GM18868 (cell line): ENCODE measurements around the gene CSNK2A1.
"Not testable (repeated sequence)": the region's sequence is repeated elsewhere in the genome, so short reads cannot be mapped to it uniquely, and the experiment has no call there.

Experiments
- ATAC-seq: cut with Tn5 transposase; IDR thresholded peaks from one replicate; pipeline ENCODE4 v1.9.1; 2021; ENCODE audit warnings: mild to moderate bottlenecking, moderate library complexity; ENCODE audit not compliant: unreplicated experiment

Gene CSNK2A1

DNA sequence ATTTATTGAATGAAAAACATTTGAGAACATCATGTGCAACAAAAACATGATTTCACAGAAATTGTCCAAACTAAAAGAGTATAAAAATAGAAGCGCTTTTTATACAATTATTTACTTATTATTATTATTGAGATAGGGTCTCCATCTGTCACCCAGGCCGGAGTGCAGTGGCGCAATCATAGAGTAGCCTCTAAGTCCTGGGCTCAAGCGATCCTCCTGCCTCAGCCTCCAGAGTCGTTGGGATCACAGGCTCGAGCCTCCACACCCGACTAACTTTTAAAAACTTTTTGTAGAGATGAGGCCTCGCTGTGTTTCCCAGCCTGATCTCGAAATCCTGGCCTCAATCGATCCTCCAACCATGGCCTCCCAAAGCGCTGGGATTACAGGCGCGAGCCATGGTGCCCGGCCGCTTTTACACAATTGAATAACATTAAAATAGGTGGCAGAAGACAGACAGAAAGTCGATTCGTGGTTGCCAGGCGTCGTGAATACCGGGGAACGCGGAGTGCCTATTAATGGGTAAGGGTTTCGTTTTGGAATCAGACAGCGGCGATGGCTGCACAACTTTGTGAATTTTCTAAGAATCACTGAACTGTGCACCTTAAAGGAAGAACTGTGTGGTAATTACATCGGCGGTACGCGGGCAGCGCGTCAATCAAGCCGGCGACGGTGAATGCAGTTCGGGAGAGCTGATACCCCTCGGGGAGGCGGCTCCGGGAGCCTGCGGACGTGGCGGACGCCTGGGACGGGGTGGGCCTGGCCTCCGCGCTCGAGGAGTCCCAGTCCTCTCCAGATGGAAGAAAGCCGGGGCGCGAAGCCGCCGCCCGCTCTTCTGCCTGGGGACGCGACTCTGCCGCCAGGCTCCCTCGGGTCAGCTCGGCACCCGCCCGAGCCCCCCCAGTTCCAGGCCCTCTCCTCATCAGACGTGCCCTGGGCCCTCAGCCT is 82.1 kb downstream of the CSNK2A1 start:
- ATAC-seq: peak; percentile 29

DNA sequence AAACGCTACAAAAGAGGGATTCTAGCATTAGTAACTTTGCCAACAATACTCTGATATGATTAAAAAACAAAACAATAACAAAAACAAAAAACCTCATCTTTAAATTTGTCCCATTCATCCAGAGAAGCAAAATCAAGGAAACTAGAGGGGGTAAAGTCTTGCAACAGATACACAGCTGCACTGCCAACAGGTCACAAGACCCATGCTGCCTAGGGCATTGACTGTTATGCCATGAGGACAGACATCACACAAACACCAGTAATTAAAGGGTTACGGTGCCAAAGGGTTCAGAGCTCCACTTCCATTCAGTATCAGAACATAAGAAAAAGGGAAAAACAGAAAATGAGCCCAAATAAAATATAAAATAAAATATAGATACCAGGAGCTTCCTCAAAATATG is 82.9 kb downstream of the CSNK2A1 start:
- no peak for ATAC-seq

DNA sequence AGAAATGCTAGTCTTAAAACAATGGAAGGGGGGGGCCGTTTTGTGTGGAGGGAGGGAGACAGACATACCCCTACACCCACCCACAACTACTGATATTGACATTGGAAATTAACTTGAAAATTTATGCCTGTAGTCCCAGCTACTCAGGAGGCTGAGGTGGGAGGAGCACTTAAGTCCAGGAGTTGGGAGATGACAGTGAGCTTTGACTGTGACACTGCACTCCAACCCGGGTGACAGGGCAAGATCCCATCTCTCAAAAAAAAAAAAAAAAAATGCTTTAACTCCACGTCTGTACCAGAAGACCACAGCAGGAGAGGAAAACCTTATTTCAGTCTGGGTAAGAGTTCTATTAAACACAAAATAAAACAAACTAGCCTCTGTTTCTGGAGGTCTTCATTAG is 83.4 kb downstream of the CSNK2A1 start:
- no peak for ATAC-seq

DNA sequence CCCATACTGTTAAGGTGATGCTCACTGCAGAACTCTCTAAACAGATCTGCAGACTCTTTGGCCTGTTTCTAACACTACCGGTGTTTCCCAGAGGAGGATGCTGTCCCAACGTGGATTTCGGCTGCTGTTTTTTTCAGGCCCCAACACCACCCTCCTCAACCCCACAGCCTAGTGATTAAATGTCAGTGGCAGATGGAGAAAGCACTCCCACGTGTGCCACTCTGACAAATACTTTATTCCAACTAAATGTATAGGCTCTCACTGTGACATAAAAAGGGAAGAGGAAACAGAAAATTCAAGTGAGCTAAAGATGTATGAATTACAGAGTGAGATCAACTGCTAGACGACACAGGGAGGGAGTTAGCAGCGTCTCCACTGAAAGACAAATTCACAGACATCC is 84.8 kb downstream of the CSNK2A1 start:
- no peak for ATAC-seq

DNA sequence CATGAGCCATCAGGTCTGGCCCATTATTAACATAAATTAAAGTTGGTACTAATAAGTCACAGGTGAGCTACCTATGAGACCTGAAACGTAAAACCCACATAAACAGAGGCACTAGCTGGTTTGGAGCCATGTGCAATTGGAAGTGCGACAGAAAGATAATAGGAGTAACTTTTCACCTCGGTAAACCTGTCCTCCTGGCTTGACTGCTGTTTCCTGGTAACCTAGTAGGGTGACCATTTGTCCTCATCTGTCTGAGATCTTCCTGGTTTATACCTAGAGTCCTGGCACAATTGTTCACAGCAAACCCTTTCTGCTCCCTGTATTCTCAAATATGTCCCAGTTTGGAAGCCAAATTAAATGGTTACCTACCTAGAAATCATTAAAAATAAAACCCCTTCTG is 88.6 kb downstream of the CSNK2A1 start:
- no peak for ATAC-seq

DNA sequence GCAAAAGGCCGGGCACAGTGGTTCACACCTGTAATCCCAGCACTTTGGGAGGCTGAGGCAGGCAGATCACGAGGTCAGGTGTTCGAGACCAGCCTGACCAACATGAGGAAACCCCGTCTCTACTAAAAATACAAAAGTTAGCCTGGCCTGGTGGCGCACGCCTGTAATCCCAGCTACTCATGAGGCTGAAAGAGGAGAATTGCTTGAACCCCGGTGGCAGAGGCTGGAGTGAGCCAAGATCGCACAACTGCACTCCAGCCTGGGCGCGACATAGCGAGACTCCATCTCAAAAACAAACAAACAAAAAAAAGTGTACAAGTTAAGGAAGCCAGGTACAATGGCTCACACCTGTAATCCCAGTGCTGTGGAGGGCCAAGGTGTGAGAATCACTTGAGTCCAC is 91.6 kb downstream of the CSNK2A1 start:
- not testable (repeated sequence) for ATAC-seq

DNA sequence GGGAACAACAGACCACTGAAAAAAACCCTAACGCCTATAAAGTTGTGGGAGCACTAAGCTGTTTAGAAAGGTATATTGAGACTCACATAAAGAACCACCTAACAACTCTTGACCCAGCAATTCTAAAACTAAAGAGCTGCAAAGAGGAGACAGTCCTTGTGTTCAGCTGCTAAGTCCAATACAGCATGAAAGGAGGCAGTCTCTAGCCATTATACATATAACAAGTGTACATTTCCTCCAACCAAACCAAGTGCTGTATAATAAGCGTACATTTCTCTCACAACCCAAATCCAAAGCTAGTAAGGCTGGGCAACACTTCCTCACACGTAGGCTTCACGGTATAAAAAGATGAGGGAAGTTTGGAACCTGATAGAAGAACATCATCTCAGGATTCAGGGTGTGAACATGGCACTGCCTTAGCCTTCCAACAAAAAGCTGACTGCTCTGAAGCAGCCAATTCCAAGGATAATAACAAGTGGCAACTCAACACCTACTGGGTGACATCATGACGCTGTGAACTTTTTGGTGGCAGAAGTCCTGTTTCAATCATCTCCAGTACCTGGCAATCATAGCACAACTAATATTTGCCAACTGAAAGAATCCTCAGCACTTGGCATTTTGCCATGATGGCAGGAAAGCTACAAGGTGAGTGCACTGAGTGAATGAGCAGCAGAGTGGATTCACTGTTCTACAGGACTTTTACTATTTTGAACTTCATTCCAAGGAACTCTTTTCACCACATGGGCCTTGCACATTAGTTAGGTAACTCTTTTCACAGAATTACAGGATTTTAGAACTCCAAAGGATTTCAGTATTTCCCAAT is 97.9 kb downstream of the CSNK2A1 start:
- ATAC-seq: no peak

DNA sequence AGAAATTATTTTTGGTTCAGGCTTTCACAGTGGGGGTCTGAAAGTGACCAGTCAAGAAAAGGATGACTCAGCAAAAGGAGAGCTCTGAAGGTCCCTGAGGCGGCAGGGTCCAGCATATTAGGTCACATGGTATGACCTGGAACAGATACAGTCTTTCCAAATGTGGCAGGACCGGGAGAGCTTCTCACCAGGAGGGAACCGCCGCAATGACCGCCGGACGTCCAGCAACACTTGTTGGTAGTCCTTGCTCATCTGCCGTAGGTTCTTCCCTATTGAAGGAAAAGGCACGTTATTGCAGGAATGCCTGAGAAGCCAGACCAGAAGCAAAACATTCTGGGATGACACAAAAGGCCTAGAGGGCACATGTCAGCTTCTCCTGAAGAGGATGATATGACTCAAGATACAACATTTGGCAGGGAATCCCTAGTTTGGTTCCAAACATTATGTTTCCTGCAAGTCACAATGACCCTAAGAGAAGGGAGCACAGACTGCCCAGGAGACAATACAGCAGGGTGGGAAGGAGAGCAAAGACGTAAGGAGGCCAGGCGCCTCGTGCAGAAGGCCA is 98.6 kb downstream of the CSNK2A1 start:
- ATAC-seq: no peak

DNA sequence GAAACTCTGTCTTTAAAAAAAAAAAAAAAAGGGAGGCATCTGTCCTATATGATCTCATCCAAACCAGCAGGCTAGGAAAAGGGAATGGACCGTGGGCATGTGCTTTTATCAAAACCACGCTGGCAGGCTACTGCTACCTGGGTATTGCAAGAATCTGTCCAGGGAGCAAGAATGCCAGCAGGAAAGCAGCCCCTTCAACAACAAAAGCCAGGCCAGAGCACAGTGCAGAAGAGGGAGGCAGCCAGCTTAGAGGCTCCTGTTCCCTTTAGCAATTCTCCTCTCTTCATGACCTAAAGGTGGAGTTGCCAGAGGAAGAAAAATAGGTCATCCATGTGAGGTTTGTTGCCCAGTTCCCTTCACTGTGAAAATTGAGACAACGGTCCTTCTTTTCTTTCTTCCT is 99.5 kb downstream of the CSNK2A1 start:
- ATAC-seq: no peak

DNA sequence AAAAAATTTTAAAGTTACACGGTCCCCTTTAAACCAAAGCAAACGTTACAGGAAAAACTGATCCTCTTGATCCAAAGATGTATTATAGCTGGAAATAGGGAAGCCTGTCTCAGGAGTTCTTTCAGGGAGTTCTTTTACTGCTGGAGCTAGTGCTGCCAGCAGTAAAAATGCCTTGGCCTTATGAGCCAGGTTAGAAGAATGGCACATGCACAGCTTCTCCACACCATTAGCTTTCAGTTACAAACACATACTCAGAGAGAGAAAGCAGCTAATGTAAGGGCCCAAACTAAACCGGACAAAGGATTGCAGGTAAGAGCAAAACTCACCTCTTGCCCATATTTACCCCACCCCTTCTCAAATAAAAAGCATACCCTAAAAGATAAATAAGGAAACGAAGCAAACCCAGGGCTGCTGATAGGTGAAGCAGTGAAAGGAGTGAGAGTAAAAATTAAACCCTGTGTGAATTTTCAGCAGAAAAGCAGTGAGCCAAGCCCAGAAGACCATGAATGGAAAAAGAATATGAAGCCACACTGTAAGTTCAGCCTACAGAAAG is 100.3 kb downstream of the CSNK2A1 start:
- ATAC-seq: no peak

DNA sequence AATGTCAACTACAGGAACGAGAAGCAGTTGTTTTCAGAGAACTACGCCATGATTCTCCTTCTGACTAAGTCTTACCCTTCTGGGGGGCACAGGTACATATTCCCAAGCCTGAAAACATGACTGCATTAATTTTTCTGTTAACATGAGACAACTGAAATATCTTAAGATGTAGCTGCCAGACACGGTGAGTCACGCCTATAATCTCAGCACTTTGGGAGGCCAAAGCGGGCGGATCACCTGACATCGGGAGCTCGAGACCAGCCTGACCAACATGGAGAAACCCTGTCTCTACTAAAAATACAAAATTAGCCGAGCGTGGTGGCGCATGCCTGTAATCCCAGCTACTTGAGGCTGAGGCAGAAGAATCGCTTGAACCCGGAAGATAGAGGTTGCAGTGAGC is 103.0 kb downstream of the CSNK2A1 start:
- ATAC-seq: no peak

DNA sequence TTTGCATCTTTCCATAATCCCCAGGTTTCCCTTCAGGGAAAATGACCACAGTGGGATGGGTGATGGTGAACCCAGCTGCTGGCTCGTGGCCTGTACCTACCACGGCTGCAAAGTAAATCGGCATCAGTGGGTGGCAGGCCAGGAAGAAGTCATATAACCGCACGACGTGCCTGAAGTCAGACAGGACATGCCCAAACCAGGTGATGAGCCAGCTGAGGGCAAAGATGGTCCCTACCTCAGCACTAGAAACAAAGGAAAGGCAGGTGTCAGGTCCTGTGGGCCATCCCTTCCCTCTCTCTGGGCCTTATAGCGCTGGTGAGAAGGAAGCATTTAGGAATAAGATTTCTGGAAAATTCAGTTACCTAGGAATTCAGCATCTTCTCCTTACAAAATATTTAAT is 103.4 kb downstream of the CSNK2A1 start:
- ATAC-seq: no peak

DNA sequence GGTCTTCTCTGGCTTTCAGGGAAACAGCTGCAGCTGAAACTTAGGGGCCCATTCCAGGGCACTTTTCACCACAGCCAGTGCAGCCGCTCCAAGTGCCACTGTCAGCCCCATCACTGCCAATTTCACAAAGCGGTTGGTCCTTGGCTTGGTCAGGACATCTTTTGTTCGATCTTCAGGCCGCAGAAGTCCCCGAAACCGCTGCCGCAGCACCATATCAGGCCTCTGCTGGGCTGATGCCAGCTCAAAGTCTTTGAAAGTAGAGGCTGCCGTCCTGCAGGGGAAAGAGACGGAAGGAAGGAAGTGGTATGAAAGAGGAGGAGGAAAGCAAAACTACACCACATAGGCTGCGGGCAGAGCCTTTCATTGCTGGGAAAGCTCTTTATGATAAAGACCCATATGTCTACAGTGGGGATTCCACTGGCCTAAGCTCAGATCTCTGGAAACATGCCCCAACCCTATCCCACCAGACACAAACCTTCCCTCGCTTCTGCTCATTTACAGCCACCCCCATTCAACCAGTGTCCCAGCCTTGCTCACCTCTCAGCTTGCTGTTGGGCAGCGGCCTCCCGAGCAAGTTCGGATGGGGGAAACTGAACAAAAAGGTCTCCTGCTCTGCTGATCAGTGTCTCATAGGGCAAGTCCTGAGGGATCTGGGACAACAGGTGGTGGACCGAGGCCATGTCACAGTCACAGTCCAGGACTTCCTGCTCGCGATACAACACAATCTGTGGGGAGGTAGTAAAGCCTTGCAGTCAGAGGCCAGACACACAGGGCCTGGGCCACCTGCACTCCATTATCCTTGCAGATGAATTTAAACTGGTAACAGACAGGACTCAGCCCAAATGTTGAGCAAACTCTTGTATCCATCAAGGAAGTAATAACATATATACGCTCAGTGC is 104.8 kb downstream of the CSNK2A1 start:
- ATAC-seq: no peak

DNA sequence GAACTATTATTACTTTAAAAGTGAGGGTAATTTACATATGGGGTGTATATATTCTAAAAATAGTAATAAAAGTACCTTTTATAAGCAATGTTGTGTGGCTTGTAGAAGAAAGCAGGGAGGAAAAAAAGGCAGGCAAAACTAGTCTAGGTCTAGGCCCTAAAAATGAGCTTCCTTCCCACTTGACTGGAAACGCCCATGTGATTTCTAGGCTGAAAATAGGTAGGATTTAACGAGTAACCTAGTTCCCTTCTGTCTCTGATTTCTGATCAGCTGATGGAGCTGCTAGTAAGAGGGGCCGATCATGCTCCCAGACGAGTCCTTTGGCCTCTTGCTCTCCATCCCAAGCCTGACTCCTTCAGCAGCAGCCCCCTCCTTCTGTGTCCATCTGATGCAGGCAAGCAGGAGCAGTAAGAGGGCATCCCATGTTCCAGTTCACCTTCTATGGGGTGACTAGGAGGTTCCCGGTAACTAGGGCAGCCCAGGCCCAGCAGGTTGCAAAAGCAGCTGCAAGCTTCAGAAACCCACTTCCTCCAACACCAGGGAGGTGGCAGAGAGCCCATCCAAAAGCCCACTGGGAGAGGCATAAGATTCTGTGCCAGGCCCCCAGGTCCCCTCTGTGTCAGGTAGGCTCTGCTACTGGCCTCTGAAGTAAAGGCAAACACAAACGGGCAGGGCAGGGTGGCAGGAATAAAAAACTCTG is 105.7 kb downstream of the CSNK2A1 start:
- ATAC-seq: no peak

DNA sequence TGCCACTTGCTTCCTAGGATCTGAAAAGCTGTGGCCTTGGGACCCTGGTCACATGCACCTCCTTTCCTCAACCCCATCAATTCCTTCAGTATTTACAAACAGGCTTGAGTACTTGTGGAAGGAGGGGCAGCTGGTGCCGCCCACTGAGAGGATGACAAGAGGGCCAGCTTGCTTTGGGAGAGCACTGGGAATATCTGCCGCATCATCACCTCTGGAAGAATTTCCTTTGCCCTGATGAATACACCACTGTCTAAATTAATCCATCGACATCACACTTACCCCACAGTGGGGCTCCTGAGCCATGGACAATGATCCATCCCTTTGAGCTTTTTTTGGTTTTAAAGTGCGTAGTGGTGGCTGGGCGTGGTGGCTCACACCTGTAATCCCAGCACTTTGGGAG is 107.1 kb downstream of the CSNK2A1 start:
- ATAC-seq: no peak

DNA sequence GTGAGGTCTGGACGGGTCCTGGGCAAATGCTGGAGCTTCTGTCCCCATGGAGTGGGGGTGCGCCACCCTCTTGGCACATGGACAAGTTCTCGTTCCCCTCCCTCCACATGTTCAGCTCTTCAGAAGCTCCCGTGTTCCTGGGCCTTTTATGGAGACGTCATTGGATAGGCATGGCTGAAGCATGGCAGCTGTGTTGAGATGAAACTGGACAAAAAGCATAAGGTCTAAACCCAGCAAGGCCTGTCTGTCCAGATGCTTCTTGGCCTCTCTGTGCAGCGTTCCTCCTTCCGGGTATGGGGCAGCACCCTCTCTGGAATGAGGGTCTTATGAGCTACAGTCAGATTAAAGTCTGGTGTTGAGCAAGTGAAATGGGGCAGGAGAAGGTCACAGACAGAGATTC is 108.0 kb downstream of the CSNK2A1 start:
- ATAC-seq: no peak

DNA sequence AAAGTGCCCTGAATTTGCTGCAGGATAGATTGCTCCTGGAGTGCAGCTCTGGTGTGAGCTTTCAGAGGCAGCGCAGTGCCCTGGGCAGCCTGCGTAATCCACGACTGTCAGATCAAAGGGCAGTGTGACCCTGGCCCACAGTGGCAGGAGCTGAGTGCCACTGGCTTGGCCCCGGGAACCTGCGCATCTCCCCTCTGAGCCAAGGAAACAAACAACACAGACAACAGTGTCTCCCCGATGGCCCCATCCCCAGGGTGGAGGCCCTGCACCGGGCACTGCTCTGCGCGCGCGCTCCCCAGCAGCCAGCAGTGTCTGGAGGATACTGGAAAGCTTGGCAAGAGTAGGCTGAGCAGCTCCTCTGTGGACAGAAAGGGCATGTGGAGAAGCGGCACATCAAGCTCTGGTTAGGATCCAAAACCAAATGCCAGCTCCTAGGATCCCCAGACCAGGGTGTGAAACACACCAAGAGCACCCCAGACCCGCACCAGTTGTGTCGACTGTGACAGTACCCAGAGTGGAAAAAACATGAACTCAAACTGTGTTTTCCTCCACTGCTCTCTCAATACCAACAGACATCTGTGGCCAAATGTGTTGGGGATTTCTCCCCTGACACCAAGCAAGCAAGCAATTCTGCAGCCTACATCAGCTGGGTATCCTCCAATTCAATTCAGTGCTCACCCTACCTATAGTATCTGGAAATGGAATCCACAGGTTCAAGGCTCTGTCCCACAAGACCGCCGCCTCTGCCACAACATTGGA is 108.8 kb downstream of the CSNK2A1 start:
- ATAC-seq: no peak

DNA sequence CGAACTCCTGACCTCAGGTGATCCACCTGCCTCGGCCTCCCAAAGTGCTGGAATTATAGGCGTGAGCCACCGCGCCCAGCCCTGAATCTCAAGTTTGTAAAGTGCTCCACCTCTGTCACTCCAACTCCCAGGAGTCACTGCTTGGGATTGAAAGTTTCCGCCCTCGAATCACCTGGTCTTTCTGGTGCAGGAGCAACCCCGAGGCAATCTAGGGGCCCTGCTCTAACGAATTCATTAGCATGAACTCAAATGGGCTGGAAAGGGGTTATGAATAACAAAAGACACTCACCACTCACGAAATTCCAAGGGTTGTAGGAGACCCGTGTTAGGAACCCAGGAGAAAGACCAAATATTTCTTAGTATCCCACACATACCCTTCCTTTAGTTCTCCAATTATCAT is 109.4 kb downstream of the CSNK2A1 start:
- no peak for ATAC-seq
